Activated B cell treated with CpG ODN at 0.5 μM for 24 hours (primary cell): ENCODE results near the gene CREG1. TPM values are rescaled to one million over a fixed set of nuclear protein-coding genes. Genes with fewer than 3 reads are reported as not detected.

Experiments used
- ATAC-seq: fragments of 200-7000 bp; cut with Tn5 transposase; one replicate; pipeline ENCODE4 v1.10.0; 2021; ENCODE audit warnings: low read depth, mild to moderate bottlenecking, moderate library complexity
- CTCF ChIA-PET: fragments of 350-600 bp; sonication (Branson Sonifier 250); formaldehyde crosslinking; loops from one replicate; lab custom pipeline; 2021; ENCODE audit warnings: antibody characterized with exemption; lab: Charles Lee
- POLR2A ChIA-PET: fragments of 350-600 bp; sonication (Branson Sonifier 250); formaldehyde crosslinking; loops from one replicate; lab custom pipeline; 2021; ENCODE audit warnings: antibody characterized with exemption; lab: Charles Lee
- DNase-seq: peaks from one replicate; pipeline ENCODE4 v3.0.0; 2022
- H3K27ac Mint-ChIP-seq: one replicate; pipeline ENCODE4 v1.8.0; 2020; ENCODE audit warnings: mixed read lengths
- H3K27me3 Mint-ChIP-seq: one replicate; pipeline ENCODE4 v1.8.0; 2021; ENCODE audit warnings: mixed read lengths
- H3K36me3 Mint-ChIP-seq: one replicate; pipeline ENCODE4 v1.8.0; 2021; ENCODE audit warnings: low read depth, mixed read lengths
- H3K4me1 Mint-ChIP-seq: one replicate; pipeline ENCODE4 v1.8.0; 2021; ENCODE audit warnings: mixed read lengths
- H3K4me3 Mint-ChIP-seq: one replicate; pipeline ENCODE4 v1.8.0; 2020; ENCODE audit warnings: mild to moderate bottlenecking, mixed read lengths
- H3K9me3 Mint-ChIP-seq: one replicate; pipeline ENCODE4 v1.8.0; 2020; ENCODE audit warnings: mixed read lengths
- intact Hi-C: fragments of 100-400 bp; cut with micrococcal nuclease; formaldehyde crosslinking; loops from one replicate; pipeline ENCODE4 v1.15.1; 2024
- total RNA-seq: library from RNA; stranded (reverse); gene quantifications from 2 replicates; pipeline ENCODE4 v1.2.3, GENCODE V29; 2022
- TF ChIP-seq, protein P1 (sequence below): fragments of 200-600 bp; IDR thresholded peaks from one replicate; pipeline ENCODE4 v1.8.0; 2022; ENCODE audit warnings: antibody characterized with exemption, mild to moderate bottlenecking

CREG1 gene
- total RNA-seq, 1 donor from 2014 or later: 3.1 TPM

DNA sequence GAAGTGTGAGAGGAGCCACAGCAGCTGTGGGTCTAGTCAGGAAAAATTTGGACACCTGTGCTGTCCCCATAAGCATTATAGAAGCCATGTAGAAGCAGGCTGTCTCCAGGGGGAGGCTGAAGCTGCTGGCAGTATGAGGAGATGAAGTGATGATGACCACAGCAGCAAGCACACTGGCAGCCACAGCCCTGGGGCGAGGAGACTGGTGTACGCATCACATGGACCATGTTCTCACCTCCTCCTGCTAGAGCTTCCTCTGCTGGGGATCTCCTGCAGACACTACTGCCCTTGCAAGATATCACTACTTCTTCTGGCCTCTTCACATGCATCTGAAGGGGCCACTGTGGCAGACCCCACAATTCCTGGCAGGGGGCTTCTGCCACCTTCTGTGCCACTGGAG, 33.8 kb upstream of the CREG1 start:
- Mint-ChIP-seq H3K4me3 (no peak overlapping the region), H3K4me1 (peaks cover 13% of the 10 kb centered on the region), H3K27ac (no peak overlapping the region), H3K27me3 (no peaks in the 10 kb centered on the region), H3K9me3 (no peaks in the 10 kb centered on the region), H3K36me3 (peaks cover 9% of the 10 kb centered on the region)
- ATAC-seq: no peak
- TF ChIP-seq, protein P1, sequence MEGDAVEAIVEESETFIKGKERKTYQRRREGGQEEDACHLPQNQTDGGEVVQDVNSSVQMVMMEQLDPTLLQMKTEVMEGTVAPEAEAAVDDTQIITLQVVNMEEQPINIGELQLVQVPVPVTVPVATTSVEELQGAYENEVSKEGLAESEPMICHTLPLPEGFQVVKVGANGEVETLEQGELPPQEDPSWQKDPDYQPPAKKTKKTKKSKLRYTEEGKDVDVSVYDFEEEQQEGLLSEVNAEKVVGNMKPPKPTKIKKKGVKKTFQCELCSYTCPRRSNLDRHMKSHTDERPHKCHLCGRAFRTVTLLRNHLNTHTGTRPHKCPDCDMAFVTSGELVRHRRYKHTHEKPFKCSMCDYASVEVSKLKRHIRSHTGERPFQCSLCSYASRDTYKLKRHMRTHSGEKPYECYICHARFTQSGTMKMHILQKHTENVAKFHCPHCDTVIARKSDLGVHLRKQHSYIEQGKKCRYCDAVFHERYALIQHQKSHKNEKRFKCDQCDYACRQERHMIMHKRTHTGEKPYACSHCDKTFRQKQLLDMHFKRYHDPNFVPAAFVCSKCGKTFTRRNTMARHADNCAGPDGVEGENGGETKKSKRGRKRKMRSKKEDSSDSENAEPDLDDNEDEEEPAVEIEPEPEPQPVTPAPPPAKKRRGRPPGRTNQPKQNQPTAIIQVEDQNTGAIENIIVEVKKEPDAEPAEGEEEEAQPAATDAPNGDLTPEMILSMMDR: no peak
- POLR2A ChIA-PET: interaction anchor here (0.6 kb wide), 1 partner anchor 122 kb away, joined by 8 read pairs; no protein-coding TSS in a partner anchor
- CTCF ChIA-PET: no interaction called here
- DNase-seq: no peak
- intact Hi-C loops: no loop called here

DNA sequence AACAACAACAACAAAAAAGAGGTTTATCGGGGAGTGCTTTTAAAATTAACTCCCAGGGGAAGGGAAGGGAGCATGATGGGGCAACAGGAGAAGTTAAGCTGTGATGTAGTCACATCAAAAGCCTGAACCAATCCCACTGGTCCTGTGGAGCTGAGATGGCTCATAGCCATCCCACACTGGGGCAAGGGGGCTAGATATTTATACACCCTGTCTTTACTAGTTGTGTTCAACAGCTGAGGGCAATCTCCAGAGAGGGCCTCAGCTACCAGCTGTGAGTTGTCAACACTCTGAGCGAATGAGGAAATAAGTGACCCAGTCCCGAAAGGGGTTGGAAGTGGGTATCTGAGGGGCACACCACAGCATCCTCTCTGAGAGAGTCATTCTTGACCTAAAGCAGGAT, 31.0 kb upstream of the CREG1 start:
- ChIA-PET CTCF (no interaction called here), POLR2A (no interaction called here)
- intact Hi-C loops: no loop called here
- Mint-ChIP-seq H3K4me1 (peaks cover 13% of the 10 kb centered on the region), H3K36me3 (peaks cover 7% of the 10 kb centered on the region), H3K27ac (no peak overlapping the region), H3K9me3 (no peaks in the 10 kb centered on the region), H3K27me3 (no peaks in the 10 kb centered on the region), H3K4me3 (no peak overlapping the region)
- TF ChIP-seq, protein P1: no peak
- no peak for DNase-seq
- ATAC-seq: no peak

DNA sequence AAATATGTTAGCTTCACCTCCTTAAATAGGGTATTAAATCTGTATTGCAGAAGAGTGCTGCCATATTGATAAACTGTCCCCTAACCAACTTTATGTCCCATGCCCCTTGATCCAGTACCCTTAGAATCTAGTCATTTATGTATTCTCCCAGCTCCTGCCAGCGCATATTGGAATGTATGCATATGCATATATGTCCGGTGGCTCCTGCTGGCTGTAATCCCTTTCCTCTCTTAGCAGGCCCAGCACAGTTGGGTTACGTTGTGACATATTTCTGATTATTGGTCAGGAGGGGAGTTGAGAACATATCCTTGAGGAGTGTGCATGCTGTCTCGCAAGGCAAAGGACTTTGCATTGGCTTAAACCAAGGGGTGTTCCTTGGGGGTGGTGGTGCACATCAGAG, 29.2 kb upstream of the CREG1 start:
- Mint-ChIP-seq H3K9me3 (no peaks in the 10 kb centered on the region), H3K27me3 (no peaks in the 10 kb centered on the region), H3K27ac (no peak overlapping the region), H3K4me1 (peaks cover 6% of the 10 kb centered on the region), H3K4me3 (no peak overlapping the region), H3K36me3 (peaks cover 7% of the 10 kb centered on the region)
- TF ChIP-seq, protein P1: no peak
- ATAC-seq (no peak), DNase-seq (no peak)
- POLR2A ChIA-PET: no interaction called here
- intact Hi-C loops: no loop called here
- CTCF ChIA-PET: no interaction called here

DNA sequence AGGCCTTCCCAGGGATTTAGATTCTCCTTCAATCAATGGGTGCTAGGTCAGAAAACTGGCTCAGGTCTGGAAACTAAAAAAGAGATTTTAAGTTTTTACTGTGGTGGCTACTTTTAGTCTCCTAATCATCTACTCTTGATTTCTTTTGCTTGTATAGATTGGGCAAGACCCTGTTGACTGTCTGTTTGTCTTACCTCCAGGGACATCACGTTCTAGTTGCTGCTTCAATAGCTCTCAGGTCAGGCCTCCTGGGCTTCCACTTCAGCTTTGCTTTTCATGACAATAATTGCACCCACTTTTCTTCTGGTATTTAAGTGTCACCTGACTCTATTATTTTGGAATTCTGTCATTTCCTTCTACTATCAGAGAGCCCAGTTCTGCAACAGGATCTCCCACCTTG, 28.5 kb upstream of the CREG1 start:
- intact Hi-C loops: no loop called here
- H3K4me3 Mint-ChIP-seq: no peak overlapping the region
- no peaks in the 10 kb centered on the region for H3K9me3 Mint-ChIP-seq
- ChIA-PET POLR2A (no interaction called here), CTCF (no interaction called here)
- ATAC-seq (no peak), DNase-seq (no peak)
- TF ChIP-seq, protein P1: no peak
- H3K4me1 Mint-ChIP-seq: no peaks in the 10 kb centered on the region
- H3K27ac Mint-ChIP-seq: no peak overlapping the region
- H3K36me3 Mint-ChIP-seq: peaks cover 7% of the 10 kb centered on the region
- no peaks in the 10 kb centered on the region for H3K27me3 Mint-ChIP-seq

DNA sequence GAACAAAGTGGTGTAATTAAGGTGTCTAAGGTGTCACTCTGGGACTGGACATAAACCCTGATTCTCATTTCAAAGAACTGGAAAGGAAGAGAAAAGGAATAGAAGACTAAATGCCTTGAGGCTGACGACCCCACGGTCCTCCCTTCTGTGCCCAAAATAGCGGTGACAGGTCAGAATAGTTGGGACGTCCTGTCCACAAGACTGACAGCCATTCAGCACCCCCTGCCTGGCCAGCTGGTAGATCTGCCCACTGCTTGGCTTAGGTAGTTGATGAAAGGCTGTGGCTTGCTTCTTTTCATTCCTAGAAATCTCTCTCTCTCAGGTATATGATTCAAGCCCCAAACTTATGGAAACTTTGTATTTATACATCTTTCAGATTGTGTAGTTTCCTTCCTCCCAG, 26.4 kb upstream of the CREG1 start:
- ChIA-PET POLR2A (no interaction called here), CTCF (no interaction called here)
- DNase-seq: no peak
- peaks cover 6% of the 10 kb centered on the region for H3K36me3 Mint-ChIP-seq
- no peak overlapping the region for H3K27ac Mint-ChIP-seq
- no peak for ATAC-seq
- TF ChIP-seq, protein P1: no peak
- no peaks in the 10 kb centered on the region for H3K4me1 Mint-ChIP-seq
- H3K9me3 Mint-ChIP-seq: no peaks in the 10 kb centered on the region
- H3K4me3 Mint-ChIP-seq: no peak overlapping the region
- H3K27me3 Mint-ChIP-seq: no peaks in the 10 kb centered on the region
- intact Hi-C loops: no loop called here
